Activated CD8-positive, alpha-beta memory T cell treated with anti-CD3 and anti-CD28 coated beads, Interleukin-2, amount 10 ng/mL, durations not matched to agents 7 days and 5 days (primary cell): Measurements from ENCODE around the gene ANXA4. TPM values are rescaled to one million over a fixed set of nuclear protein-coding genes. Genes with fewer than 3 reads are reported as not detected.
A peak's percentile ranks its signal among the peaks of the same experiment; 100 is the strongest.
"Not testable (repeated sequence)": the region's sequence is repeated elsewhere in the genome, so short reads cannot be mapped to it uniquely, and the experiment has no call there.

ENCODE experiments used
- ATAC-seq: fragments of 150-1000 bp; cut with Tn5 transposase; one replicate; pipeline ENCODE4 v1.10.0; 2021; ENCODE audit warnings: moderate library complexity
- CTCF ChIA-PET: fragments of 350-600 bp; sonication (Branson Sonifier 250); formaldehyde crosslinking; loops from one replicate; lab custom pipeline; 2021; ENCODE audit warnings: antibody characterized with exemption; lab: Charles Lee
- DNase-seq: peaks from one replicate; pipeline ENCODE4 v3.0.0-alpha.2; 2020
- H3K27ac Mint-ChIP-seq: one replicate; pipeline ENCODE4 v1.8.0; 2021; ENCODE audit warnings: mild to moderate bottlenecking, mixed read lengths
- H3K27me3 Mint-ChIP-seq: one replicate; pipeline ENCODE4 v1.8.0; 2021; ENCODE audit warnings: mixed read lengths
- H3K36me3 Mint-ChIP-seq: one replicate; pipeline ENCODE4 v1.8.0; 2021; ENCODE audit warnings: mild to moderate bottlenecking, mixed read lengths
- H3K4me1 Mint-ChIP-seq: one replicate; pipeline ENCODE4 v1.8.0; 2021; ENCODE audit warnings: mixed read lengths
- H3K4me3 Mint-ChIP-seq: one replicate; pipeline ENCODE4 v1.8.0; 2021; ENCODE audit warnings: mild to moderate bottlenecking, moderate library complexity, mixed read lengths
- H3K9me3 Mint-ChIP-seq: one replicate; pipeline ENCODE4 v1.8.0; 2022; ENCODE audit warnings: low read depth, mixed read lengths
- total RNA-seq, 2 experiments: library from RNA; stranded (reverse); gene quantifications; one replicate each; pipeline ENCODE4 v1.2.3, GENCODE V29; 2021

Gene ANXA4
- total RNA-seq, 2 experiments from 2014 or later = 56.1 to 66.6 TPM

DNA sequence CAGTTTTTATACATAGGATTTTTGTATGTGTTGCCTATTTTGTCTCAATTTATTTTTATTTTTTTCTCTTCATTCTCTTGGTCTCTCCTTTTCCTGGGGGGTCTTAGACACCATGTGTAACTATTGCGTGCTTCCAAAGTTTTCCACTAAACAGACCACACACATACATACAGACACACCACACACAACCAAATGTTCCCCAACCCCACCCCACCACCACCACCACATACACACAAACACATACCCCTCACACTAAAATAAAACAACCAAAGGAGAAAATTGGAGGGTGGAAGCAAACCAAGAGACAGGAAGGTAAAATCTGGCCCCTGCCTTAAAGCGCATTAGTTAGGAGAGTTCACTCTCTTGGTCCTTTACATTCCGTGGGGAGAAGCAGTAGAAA is 30.0 kb upstream of the ANXA4 start:
- H3K27ac Mint-ChIP-seq = no peak overlapping the region

DNA sequence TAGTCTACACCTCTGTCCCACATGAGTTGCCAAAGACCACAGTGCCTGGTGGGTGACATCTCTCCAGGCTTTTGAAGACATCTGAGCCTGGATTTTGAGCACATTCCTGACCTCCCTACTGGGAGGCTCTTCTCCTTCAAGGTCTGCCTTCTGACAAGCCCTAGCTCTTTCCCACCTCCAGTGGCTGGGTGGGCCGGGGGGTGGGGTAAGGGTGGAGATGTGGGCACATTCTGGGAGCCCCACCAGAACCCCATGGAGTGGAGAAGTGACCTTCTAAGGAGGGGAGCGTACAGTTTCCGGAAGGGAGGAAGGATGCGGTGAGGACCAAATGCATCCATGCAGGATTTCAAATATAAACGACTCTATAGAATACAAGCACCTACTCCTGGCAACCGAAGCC is 27.9 kb upstream of the ANXA4 start:
- Mint-ChIP-seq H3K27me3 (peaks cover 2% of the 10 kb centered on the region), H3K36me3 (no peaks in the 10 kb centered on the region), H3K4me3 (no peak overlapping the region), H3K27ac (no peak overlapping the region), H3K9me3 (no peaks in the 10 kb centered on the region), H3K4me1 (peaks cover 18% of the 10 kb centered on the region)
- ATAC-seq = no peak
- CTCF ChIA-PET = interaction anchor here (0.9 to 2.8 kb wide), 15 partner anchors 9 to 153 kb away, joined by 3 to 11 read pairs (median 5); partner anchors contain the start of gene ANXA4
- DNase-seq = no peak

More for the DNA sequence above, 30.0 kb upstream of the ANXA4 start:
- Mint-ChIP-seq H3K27me3 (peaks cover 2% of the 10 kb centered on the region), H3K36me3 (no peaks in the 10 kb centered on the region), H3K9me3 (no peaks in the 10 kb centered on the region), H3K4me1 (peaks cover 17% of the 10 kb centered on the region), H3K4me3 (no peak overlapping the region)
- CTCF ChIA-PET = no interaction called here
- no peak for DNase-seq
- ATAC-seq = no peak

DNA sequence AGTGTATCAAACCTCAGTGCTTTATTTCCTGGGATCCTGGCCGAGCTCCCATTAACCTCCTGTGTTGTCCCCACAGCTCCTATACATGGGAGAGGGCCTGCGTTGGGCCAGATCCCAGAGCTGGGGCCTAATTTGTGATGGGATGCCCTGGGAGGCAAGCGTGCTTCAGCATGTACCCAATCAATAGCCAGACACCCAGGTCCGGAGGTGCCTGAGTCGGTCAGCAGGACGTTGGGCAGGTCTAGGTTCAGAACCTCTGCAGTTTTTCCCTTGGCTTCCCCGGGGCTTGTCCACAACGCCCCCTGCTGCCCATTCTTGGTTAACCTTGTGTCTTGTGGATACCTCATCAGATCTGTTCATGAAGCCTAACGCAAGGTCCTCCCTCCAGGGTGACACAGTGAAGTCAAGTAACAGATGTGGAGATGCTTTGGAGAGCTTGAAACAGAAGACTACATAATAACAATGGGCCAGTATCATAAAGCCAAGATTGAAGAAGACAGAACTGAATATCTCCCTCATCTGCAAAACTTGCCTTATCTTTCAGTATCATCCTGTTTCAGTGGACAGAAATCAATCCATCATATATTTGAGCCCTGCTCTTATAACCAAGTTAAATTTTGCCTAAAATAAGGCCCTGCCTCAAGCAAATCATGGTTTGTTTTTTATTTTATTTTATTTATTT is 27.3 kb upstream of the ANXA4 start:
- not testable (repeated sequence) for H3K9me3 Mint-ChIP-seq, H3K4me3 Mint-ChIP-seq, H3K27ac Mint-ChIP-seq, H3K27me3 Mint-ChIP-seq, H3K36me3 Mint-ChIP-seq
- CTCF ChIA-PET = interaction anchor here (0.7 to 2.8 kb wide), 23 partner anchors 9 to 335 kb away, joined by 3 to 11 read pairs (median 4); partner anchors contain the start of gene ANXA4
- H3K4me1 Mint-ChIP-seq = peaks cover 18% of the 10 kb centered on the region
- DNase-seq (peak; percentile 93), ATAC-seq (peak; percentile 98)

DNA sequence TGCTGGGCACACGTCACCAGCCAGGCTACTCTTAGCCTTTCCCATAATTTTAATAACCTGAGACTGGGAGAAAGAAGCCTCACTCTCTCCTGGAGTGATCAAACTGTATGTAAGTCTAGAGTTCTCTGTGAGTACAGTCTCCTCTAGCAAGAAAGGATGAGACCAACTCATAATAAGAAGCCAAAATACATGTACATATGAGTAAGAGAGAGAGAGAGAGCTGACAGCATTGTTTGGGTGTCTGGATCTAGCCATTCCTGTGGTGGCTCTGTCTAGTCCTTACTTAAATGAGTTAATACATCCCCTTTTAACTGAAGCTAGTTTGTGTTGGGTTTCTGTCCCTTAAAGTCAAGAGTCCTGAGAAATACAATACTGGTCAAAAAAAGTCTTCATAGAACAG is 26.0 kb upstream of the ANXA4 start:
- no peak overlapping the region for H3K27ac Mint-ChIP-seq
- H3K4me3 Mint-ChIP-seq = no peak overlapping the region
- H3K36me3 Mint-ChIP-seq = no peaks in the 10 kb centered on the region
- no peaks in the 10 kb centered on the region for H3K9me3 Mint-ChIP-seq
- CTCF ChIA-PET = interaction anchor here (0.6 to 2.0 kb wide), 13 partner anchors 9 to 340 kb away, joined by 3 to 12 read pairs (median 4); no protein-coding TSS in a partner anchor
- H3K27me3 Mint-ChIP-seq = peaks cover 2% of the 10 kb centered on the region
- DNase-seq (no peak), ATAC-seq (no peak)
- H3K4me1 Mint-ChIP-seq = peaks cover 18% of the 10 kb centered on the region

GRCh38 chr2:69716555-69717120 is 25.3 kb upstream of the ANXA4 start:
- ATAC-seq (no peak), DNase-seq (no peak)
- CTCF ChIA-PET = interaction anchor here (0.6 to 1.5 kb wide), 10 partner anchors 8 to 341 kb away, joined by 3 to 12 read pairs (median 4); no protein-coding TSS in a partner anchor
- H3K27me3 Mint-ChIP-seq = peaks cover 2% of the 10 kb centered on the region
- peaks cover 18% of the 10 kb centered on the region for H3K4me1 Mint-ChIP-seq
- H3K27ac Mint-ChIP-seq = no peak overlapping the region
- H3K9me3 Mint-ChIP-seq = no peaks in the 10 kb centered on the region
- H3K36me3 Mint-ChIP-seq = no peaks in the 10 kb centered on the region
- no peak overlapping the region for H3K4me3 Mint-ChIP-seq

DNA sequence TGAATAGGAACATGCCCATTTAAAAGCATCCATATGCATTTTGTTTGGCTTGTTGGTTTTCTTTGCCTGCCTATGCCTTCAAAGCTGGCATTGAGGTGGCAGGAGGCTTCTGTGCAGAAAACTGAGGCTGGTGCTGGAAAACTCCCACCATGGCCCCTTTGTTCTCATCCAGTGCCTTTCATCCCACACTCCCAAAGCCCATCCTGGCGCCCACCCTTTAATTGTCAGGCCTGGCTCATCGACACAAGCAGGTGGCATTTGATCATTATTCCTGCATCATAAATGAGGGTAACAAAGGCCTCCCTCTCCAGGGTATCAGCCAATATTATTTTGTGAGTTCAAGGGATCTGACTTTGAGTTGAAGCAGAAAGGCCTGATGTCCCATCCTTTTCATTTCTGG is 24.7 kb upstream of the ANXA4 start:
- Mint-ChIP-seq H3K27me3 (peaks cover 2% of the 10 kb centered on the region), H3K9me3 (no peaks in the 10 kb centered on the region), H3K36me3 (no peaks in the 10 kb centered on the region), H3K4me1 (peaks cover 18% of the 10 kb centered on the region), H3K27ac (no peak overlapping the region), H3K4me3 (no peak overlapping the region)
- DNase-seq = no peak
- CTCF ChIA-PET = interaction anchor here (1.0 to 1.5 kb wide), 6 partner anchors 8 to 339 kb away, joined by 3 to 12 read pairs (median 4); no protein-coding TSS in a partner anchor
- no peak for ATAC-seq

GRCh38 chr2:69717861-69718273 is 24.1 kb upstream of the ANXA4 start:
- ATAC-seq (no peak), DNase-seq (no peak)
- peaks cover 18% of the 10 kb centered on the region for H3K4me1 Mint-ChIP-seq
- H3K4me3 Mint-ChIP-seq = no peak overlapping the region
- no peaks in the 10 kb centered on the region for H3K36me3 Mint-ChIP-seq
- no peak overlapping the region for H3K27ac Mint-ChIP-seq
- H3K27me3 Mint-ChIP-seq = peaks cover 2% of the 10 kb centered on the region
- H3K9me3 Mint-ChIP-seq = no peaks in the 10 kb centered on the region
- CTCF ChIA-PET = interaction anchor here (0.6 to 1.5 kb wide), 5 partner anchors 32 to 340 kb away, joined by 3 to 7 read pairs (median 3); no protein-coding TSS in a partner anchor

DNA sequence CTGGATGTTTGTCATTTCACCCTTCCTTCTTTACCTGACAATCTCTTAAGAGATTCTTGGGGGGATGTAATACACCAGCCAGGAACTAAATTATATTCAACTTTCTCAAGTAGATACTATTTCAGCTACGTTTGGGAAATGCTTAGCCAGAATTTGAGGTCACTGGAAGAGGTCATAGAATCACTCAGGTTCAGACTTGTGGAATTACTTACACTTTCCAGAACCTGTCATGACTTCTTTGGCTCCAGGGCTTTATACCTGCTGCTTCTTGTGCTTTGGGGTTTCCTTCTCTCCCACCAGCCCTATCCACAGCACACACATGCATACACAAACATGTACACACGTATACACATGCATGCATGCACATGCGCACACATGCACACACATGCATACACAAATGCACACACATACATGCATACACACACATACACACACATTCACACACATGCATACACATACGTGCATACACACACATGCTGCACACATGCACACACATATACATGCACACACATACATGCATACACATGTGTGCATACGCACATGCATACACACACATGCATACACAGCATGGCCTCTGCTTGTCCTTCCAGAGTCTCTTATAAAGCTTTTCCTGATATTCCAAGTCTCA is 23.5 kb upstream of the ANXA4 start:
- H3K4me1 Mint-ChIP-seq = peaks cover 18% of the 10 kb centered on the region
- H3K27me3 Mint-ChIP-seq = peaks cover 2% of the 10 kb centered on the region
- no peak for DNase-seq
- no peak for ATAC-seq
- CTCF ChIA-PET = interaction anchor here (0.6 to 1.6 kb wide), 8 partner anchors 33 to 340 kb away, joined by 3 to 9 read pairs (median 3); no protein-coding TSS in a partner anchor
- H3K4me3 Mint-ChIP-seq = no peak overlapping the region
- H3K36me3 Mint-ChIP-seq = no peaks in the 10 kb centered on the region
- no peaks in the 10 kb centered on the region for H3K9me3 Mint-ChIP-seq
- no peak overlapping the region for H3K27ac Mint-ChIP-seq

GRCh38 chr2:69720404-69720803 is 21.5 kb upstream of the ANXA4 start:
- Mint-ChIP-seq H3K4me3 (no peak overlapping the region), H3K36me3 (no peaks in the 10 kb centered on the region)

GRCh38 chr2:69721022-69721421 is 20.9 kb upstream of the ANXA4 start:
- H3K27ac Mint-ChIP-seq = no peak overlapping the region
- H3K4me1 Mint-ChIP-seq = peaks cover 16% of the 10 kb centered on the region
- H3K27me3 Mint-ChIP-seq = peaks cover 3% of the 10 kb centered on the region
- no peak overlapping the region for H3K4me3 Mint-ChIP-seq
- CTCF ChIA-PET = interaction anchor here (1.4 to 1.7 kb wide), 2 partner anchors 75 to 80 kb away, joined by 4 read pairs; no protein-coding TSS in a partner anchor
- H3K36me3 Mint-ChIP-seq = no peaks in the 10 kb centered on the region
- DNase-seq (no peak), ATAC-seq (no peak)
- no peaks in the 10 kb centered on the region for H3K9me3 Mint-ChIP-seq

More at GRCh38 chr2:69720404-69720803, 21.5 kb upstream of the ANXA4 start:
- Mint-ChIP-seq H3K9me3 (no peaks in the 10 kb centered on the region), H3K27ac (no peak overlapping the region), H3K4me1 (peaks cover 18% of the 10 kb centered on the region), H3K27me3 (peaks cover 2% of the 10 kb centered on the region)
- CTCF ChIA-PET = interaction anchor here (1.1 to 1.7 kb wide), 4 partner anchors 74 to 160 kb away, joined by 3 to 9 read pairs (median 4); no protein-coding TSS in a partner anchor
- ATAC-seq (no peak), DNase-seq (no peak)

- DNase-seq = no peak
- H3K27me3 Mint-ChIP-seq = peaks cover 3% of the 10 kb centered on the region
- no peak overlapping the region for H3K4me3 Mint-ChIP-seq
- no peaks in the 10 kb centered on the region for H3K9me3 Mint-ChIP-seq
- H3K4me1 Mint-ChIP-seq = peaks cover 8% of the 10 kb centered on the region
- CTCF ChIA-PET = interaction anchor here (0.7 to 5.1 kb wide), 19 partner anchors 10 to 580 kb away, joined by 3 to 248 read pairs (median 7); partner anchors contain the start of genes ANXA4, GMCL1 and MXD1
- H3K27ac Mint-ChIP-seq = no peak overlapping the region
- no peaks in the 10 kb centered on the region for H3K36me3 Mint-ChIP-seq
- ATAC-seq = no peak
Measured at GRCh38 chr2:69723791-69724190, 18.1 kb upstream of the ANXA4 start.

GRCh38 chr2:69724540-69725159 is 17.3 kb upstream of the ANXA4 start:
- DNase-seq (peak; percentile 90), ATAC-seq (peak; percentile 95)
- CTCF ChIA-PET = interaction anchor here (0.6 to 5.1 kb wide), 85 partner anchors 8 to 579 kb away, joined by 3 to 248 read pairs (median 4); partner anchors contain the start of genes ANXA4, FAM136A, GMCL1 and MXD1
- no peak overlapping the region for H3K27ac Mint-ChIP-seq
- peak overlapping the region; percentile 69 for H3K4me3 Mint-ChIP-seq
- no peaks in the 10 kb centered on the region for H3K9me3 Mint-ChIP-seq
- H3K4me1 Mint-ChIP-seq = peaks cover 8% of the 10 kb centered on the region
- H3K36me3 Mint-ChIP-seq = no peaks in the 10 kb centered on the region
- peaks cover 3% of the 10 kb centered on the region for H3K27me3 Mint-ChIP-seq
